Measurements from ENCODE around the gene GNG14. TPM values are rescaled to one million over a fixed set of nuclear protein-coding genes. Genes with fewer than 3 reads are reported as not detected.

GNG14 gene
- not detected in 2 replicates for total RNA-seq
- not detected for total RNA-seq (2013)
- not detected in 2 replicates for polyA plus RNA-seq
- not detected in 2 replicates for polyA minus RNA-seq

DNA sequence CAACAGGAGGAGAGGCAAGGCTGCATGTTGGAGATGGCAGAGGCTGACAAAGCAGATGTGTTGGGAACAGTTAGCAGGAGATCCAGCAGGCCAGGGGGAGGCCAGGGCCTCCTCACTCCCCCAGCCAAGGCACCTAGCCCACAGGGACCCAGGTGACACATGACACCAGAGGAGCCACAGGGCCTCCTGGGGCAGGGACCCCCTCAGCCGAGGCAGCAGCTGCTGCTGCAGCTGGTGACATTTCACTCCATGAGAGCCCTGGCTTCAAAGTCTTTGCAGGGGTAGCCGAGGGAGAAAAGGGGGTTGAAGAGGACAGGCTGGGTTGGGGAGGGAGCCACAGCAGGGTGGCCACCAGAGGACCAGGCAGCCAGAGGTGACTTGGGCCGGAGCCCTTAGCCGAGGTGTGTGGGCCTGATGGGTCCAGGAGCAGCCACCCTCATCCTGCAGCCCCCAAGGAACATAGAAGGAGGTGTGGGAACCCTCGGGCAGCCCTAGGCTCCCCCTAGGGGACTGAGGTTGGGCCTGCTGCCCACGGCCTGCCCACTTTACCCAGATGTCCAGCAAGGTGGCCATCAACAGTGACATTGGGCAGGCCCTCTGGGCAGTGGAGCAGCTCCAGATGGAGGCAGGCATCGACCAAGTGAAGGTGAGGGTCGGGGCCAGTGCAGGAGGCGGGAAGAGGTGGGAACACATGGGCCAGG is at the start of gene GNG14:
GNG14 (plus strand) TSS at position 503 of the 701 bp plus-strand sequence; CDS start at position 554, 51 bp downstream.
- TF ChIP-seq, protein P1, sequence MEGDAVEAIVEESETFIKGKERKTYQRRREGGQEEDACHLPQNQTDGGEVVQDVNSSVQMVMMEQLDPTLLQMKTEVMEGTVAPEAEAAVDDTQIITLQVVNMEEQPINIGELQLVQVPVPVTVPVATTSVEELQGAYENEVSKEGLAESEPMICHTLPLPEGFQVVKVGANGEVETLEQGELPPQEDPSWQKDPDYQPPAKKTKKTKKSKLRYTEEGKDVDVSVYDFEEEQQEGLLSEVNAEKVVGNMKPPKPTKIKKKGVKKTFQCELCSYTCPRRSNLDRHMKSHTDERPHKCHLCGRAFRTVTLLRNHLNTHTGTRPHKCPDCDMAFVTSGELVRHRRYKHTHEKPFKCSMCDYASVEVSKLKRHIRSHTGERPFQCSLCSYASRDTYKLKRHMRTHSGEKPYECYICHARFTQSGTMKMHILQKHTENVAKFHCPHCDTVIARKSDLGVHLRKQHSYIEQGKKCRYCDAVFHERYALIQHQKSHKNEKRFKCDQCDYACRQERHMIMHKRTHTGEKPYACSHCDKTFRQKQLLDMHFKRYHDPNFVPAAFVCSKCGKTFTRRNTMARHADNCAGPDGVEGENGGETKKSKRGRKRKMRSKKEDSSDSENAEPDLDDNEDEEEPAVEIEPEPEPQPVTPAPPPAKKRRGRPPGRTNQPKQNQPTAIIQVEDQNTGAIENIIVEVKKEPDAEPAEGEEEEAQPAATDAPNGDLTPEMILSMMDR (IDR thresholded peaks at IDR 0.05) = no peak
- no peak for TF ChIP-seq EZH2 (IDR thresholded peaks at IDR 0.05; ENCODE audit: borderline replicate concordance, insufficient read depth, low read depth, low read length, poor library complexity, severe bottlenecking)

DNA sequence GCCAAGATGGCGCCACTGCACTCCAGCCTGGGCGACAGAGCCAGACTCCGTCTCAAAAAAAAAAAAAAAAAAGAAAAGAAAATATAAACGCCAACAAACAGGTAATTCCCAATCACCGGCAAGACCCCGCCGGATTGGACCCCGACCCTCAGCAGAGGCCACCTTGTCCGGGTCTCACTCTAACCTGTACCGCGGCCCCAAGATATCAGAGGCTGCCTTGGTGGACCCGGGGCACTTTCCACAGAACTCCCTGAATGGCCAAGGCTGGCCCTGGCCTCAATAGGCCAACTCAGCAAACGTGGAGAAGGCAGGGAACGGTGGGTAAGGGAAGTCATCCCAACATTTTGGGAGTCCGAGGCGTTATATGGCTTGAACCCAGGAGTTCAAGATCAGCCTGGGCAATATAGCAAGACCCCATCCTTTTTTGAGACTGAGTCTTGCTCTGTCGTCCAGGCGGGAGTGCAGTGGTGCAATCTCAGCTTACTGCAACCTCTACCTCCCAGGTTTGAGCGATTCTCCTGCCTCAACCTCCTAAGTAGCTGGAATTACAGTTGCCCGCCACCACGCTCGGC is 49.1 kb upstream of the GNG14 start:
- CTCF ChIA-PET = interaction anchor here (0.7 to 1.5 kb wide), 3 partner anchors 8 to 1804 kb away, joined by 3 to 12 read pairs (median 5); no protein-coding TSS in a partner anchor
- no peaks in the 10 kb centered on the region for H3K27me3 ChIP-seq (replicated peaks in 1 of 4; ENCODE audit: control extremely low read depth in 1 of 4, control insufficient read depth in 3 of 4, insufficient read depth in 4 of 4, low read length in 3 of 4)

More for the DNA sequence above, at the start of gene GNG14:
- POLR2A ChIA-PET = interaction anchor here (0.6 kb wide), 2 partner anchors 37 to 1117 kb away, joined by 6 to 7 read pairs; no protein-coding TSS in a partner anchor
- Histone ChIP-seq H3K79me2 (ENCODE audit: control insufficient read depth, insufficient read depth, low read length) (no peaks in the 10 kb centered on the region), H4K20me1 (ENCODE audit: control insufficient read depth, insufficient read depth, low read length, poor library complexity, severe bottlenecking) (no peaks in the 10 kb centered on the region), H3K9ac (ENCODE audit: low read length) (no peak within 1 kb of the TSS), H3K36me3 (replicated peaks in 1 of 2; ENCODE audit: control extremely low read depth in 1 of 2, control insufficient read depth in 1 of 2, extremely low read depth in 1 of 2, insufficient read depth in 2 of 2, low read length in 1 of 2) (no peaks in the 10 kb centered on the region), H3K27me3 (replicated peaks in 1 of 4; ENCODE audit: control extremely low read depth in 1 of 4, control insufficient read depth in 3 of 4, insufficient read depth in 4 of 4, low read length in 3 of 4) (no peaks in the 10 kb centered on the region), H3K4me2 (replicated peaks; ENCODE audit: low read depth, low read length, poor library complexity, severe bottlenecking) (no peak within 1 kb of the TSS), H3K4me3 (ENCODE audit: control extremely low read depth in 1 of 5, extremely low read depth in 1 of 5, insufficient read depth in 1 of 5, low read depth in 2 of 5, low read length in 4 of 5) (no peak within 1 kb of the TSS), H3K4me1 (ENCODE audit: control insufficient read depth in 2 of 2, insufficient read depth in 2 of 2, low read length in 2 of 2) (no peaks in the 10 kb centered on the region), H3K27ac (ENCODE audit: low read length in 2 of 2) (no peak within 1 kb of the TSS), H3K9me3 (ENCODE audit: control extremely low read depth in 1 of 3, control insufficient read depth in 2 of 3, insufficient read depth in 1 of 3, low read length in 2 of 3) (no peaks in the 10 kb centered on the region), H2AFZ (ENCODE audit: insufficient read depth, low read depth, low read length, poor library complexity, severe bottlenecking) (no peak within 1 kb of the TSS)
- no peak within 1 kb of the TSS for H3K4me3 Mint-ChIP-seq
- no peaks in the 10 kb centered on the region for H3K4me1 Mint-ChIP-seq
- no peaks in the 10 kb centered on the region for H3K27me3 Mint-ChIP-seq
- no peak for DNase-seq
- CTCF ChIA-PET = no interaction called here
- intact Hi-C loops (cut with micrococcal nuclease) = no loop called here
- no peak within 1 kb of the TSS for H3K27ac Mint-ChIP-seq
- WGBS (ENCODE audit: insufficient coverage) = 66% methylated on average over 9 of the region's 9 CpGs
- H3K9me3 Mint-ChIP-seq (ENCODE audit: insufficient read depth) = no peaks in the 10 kb centered on the region
- no peak for ATAC-seq (ENCODE audit: low read depth)

More for the DNA sequence above, 49.1 kb upstream of the GNG14 start:
- ATAC-seq (ENCODE audit: low read depth) = no peak
- Histone ChIP-seq H3K9ac (ENCODE audit: low read length) (no peak overlapping the region), H3K36me3 (replicated peaks in 1 of 2; ENCODE audit: control extremely low read depth in 1 of 2, control insufficient read depth in 1 of 2, extremely low read depth in 1 of 2, insufficient read depth in 2 of 2, low read length in 1 of 2) (peaks cover 0 to 6% of the 10 kb centered on the region in 2 experiments), H3K9me3 (ENCODE audit: control extremely low read depth in 1 of 3, control insufficient read depth in 2 of 3, insufficient read depth in 1 of 3, low read length in 2 of 3) (no peaks in the 10 kb centered on the region), H2AFZ (ENCODE audit: insufficient read depth, low read depth, low read length, poor library complexity, severe bottlenecking) (no peak overlapping the region), H3K79me2 (ENCODE audit: control insufficient read depth, insufficient read depth, low read length) (peaks cover 18% of the 10 kb centered on the region), H3K4me3 (ENCODE audit: control extremely low read depth in 1 of 5, extremely low read depth in 1 of 5, insufficient read depth in 1 of 5, low read depth in 2 of 5, low read length in 4 of 5) (no peak overlapping the region), H3K4me2 (replicated peaks; ENCODE audit: low read depth, low read length, poor library complexity, severe bottlenecking) (no peak overlapping the region), H4K20me1 (ENCODE audit: control insufficient read depth, insufficient read depth, low read length, poor library complexity, severe bottlenecking) (peaks cover 5% of the 10 kb centered on the region), H3K4me1 (ENCODE audit: control insufficient read depth in 2 of 2, insufficient read depth in 2 of 2, low read length in 2 of 2) (peaks cover 8 to 12% of the 10 kb centered on the region in 2 donors), H3K27ac (ENCODE audit: low read length in 2 of 2) (no peak overlapping the region)
- WGBS (ENCODE audit: insufficient coverage) = 97% methylated on average over 21 of the region's 22 CpGs
- intact Hi-C loops (cut with micrococcal nuclease) = no loop called here
- H3K4me3 Mint-ChIP-seq = no peak overlapping the region
- TF ChIP-seq EZH2 (IDR thresholded peaks at IDR 0.05; ENCODE audit: borderline replicate concordance, insufficient read depth, low read depth, low read length, poor library complexity, severe bottlenecking) = no peak
- TF ChIP-seq, protein P1 (IDR thresholded peaks at IDR 0.05) = no peak
- H3K4me1 Mint-ChIP-seq = peaks cover 18% of the 10 kb centered on the region
- no peak overlapping the region for H3K27ac Mint-ChIP-seq
- no peaks in the 10 kb centered on the region for H3K9me3 Mint-ChIP-seq (ENCODE audit: insufficient read depth)
- H3K27me3 Mint-ChIP-seq = no peaks in the 10 kb centered on the region
- no peak for DNase-seq
- POLR2A ChIA-PET = interaction anchor here (0.7 kb wide), 1 partner anchor 152 kb away, joined by 7 read pairs; no protein-coding TSS in a partner anchor

Data from B cell (primary cell).